LHCN-M2 (cell line): ENCODE measurements around the gene LYVE1. TPM values are rescaled to one million over a fixed set of nuclear protein-coding genes. Genes with fewer than 3 reads are reported as not detected.

Experiments used
- DNase-seq: peaks from one replicate; pipeline ENCODE4 v3.0.0-alpha.2; 2012; ENCODE audit warnings: low read depth
- total RNA-seq: library from RNA; depleted of rRNA; stranded (reverse); fragments of >200 nt; gene quantifications from 2 replicates; pipeline ENCODE4 v1.2.3, GENCODE V29; 2014

The LYVE1 gene
- total RNA-seq, 1 experiment from 2014 or later: not detected

GRCh38 chr11:10592331-10592730 is 23.9 kb upstream of the LYVE1 start:
- DNase-seq: peak; percentile 87

GRCh38 chr11:10591741-10592140 is 23.3 kb upstream of the LYVE1 start:
- DNase-seq: no peak

GRCh38 chr11:10590218-10590915 is 21.9 kb upstream of the LYVE1 start:
- DNase-seq: no peak

GRCh38 chr11:10588904-10589303 is 20.4 kb upstream of the LYVE1 start:
- DNase-seq: no peak

GRCh38 chr11:10587995-10588394 is 19.5 kb upstream of the LYVE1 start:
- no peak for DNase-seq

- DNase-seq: no peak
These were observed 18.9 kb upstream of the LYVE1 start for GRCh38 chr11:10587388-10587787.

- DNase-seq: peak; percentile 65
These were observed 15.6 kb upstream of the LYVE1 start for GRCh38 chr11:10584071-10584501.

GRCh38 chr11:10581481-10582019 is 13.1 kb upstream of the LYVE1 start:
- no peak for DNase-seq

- no peak for DNase-seq
These were observed 12.2 kb upstream of the LYVE1 start for GRCh38 chr11:10580623-10581022.

GRCh38 chr11:10579700-10580099 is 11.2 kb upstream of the LYVE1 start:
- DNase-seq: no peak

- no peak for DNase-seq
These were observed 7.6 kb upstream of the LYVE1 start for GRCh38 chr11:10576035-10576398.

- DNase-seq: peak; percentile 36
These were observed 7.0 kb upstream of the LYVE1 start for GRCh38 chr11:10575346-10576034.

GRCh38 chr11:10573556-10573955 is 5.1 kb upstream of the LYVE1 start:
- no peak for DNase-seq

- DNase-seq: no peak
These were observed 4.6 kb upstream of the LYVE1 start for GRCh38 chr11:10573028-10573427.

- DNase-seq: no peak
These were observed 4.1 kb upstream of the LYVE1 start for GRCh38 chr11:10572533-10572932.

GRCh38 chr11:10567446-10567845 is 1.0 kb downstream of the LYVE1 start:
- DNase-seq: no peak

GRCh38 chr11:10566257-10566957 is 2.1 kb downstream of the LYVE1 start:
- no peak for DNase-seq

GRCh38 chr11:10565493-10565892 is 3.0 kb downstream of the LYVE1 start:
- DNase-seq: no peak

GRCh38 chr11:10564696-10565318 is 3.7 kb downstream of the LYVE1 start:
- DNase-seq: peak; percentile 32

- DNase-seq: no peak
These were observed 4.4 kb downstream of the LYVE1 start for GRCh38 chr11:10564030-10564429.

- peak; percentile 19 for DNase-seq
These were observed 6.5 kb downstream of the LYVE1 start for GRCh38 chr11:10561947-10562346.
